ENCODE results near the gene QRFP. TPM values are rescaled to one million over a fixed set of nuclear protein-coding genes. Genes with fewer than 3 reads are reported as not detected.

The QRFP gene
- polyA plus RNA-seq, 1 donor from 2014 or later: not detected

GRCh38 chr9:130944510-130945058 lies 48.0 kb upstream of the QRFP start:
- Histone ChIP-seq H3K36me3 (ENCODE audit: insufficient read depth, low read length) (no peaks in the 10 kb centered on the region), H3K27ac (ENCODE audit: low read length) (no peak overlapping the region), H3K9ac (ENCODE audit: low read length) (no peak overlapping the region), H4K20me1 (ENCODE audit: insufficient read depth) (no peaks in the 10 kb centered on the region), H3K79me2 (replicated peaks; ENCODE audit: insufficient read depth, low read length) (no peaks in the 10 kb centered on the region), H3K9me3 (ENCODE audit: low read length) (no peaks in the 10 kb centered on the region), H3K27me3 (ENCODE audit: insufficient read depth, low read depth, low read length) (peaks cover 25% of the 10 kb centered on the region), H3K4me3 (ENCODE audit: low read length) (no peak overlapping the region), H3K9me2 (ENCODE audit: insufficient read depth, low read length) (no peaks in the 10 kb centered on the region), H3K4me2 (ENCODE audit: low read length) (no peak overlapping the region), H3F3A (ENCODE audit: insufficient read depth, low read length, poor library complexity, severe bottlenecking) (no peaks in the 10 kb centered on the region), H2AFZ (ENCODE audit: low read depth, low read length) (no peak overlapping the region)
- TF ChIP-seq EP300 (conservative IDR thresholded peaks at IDR 0.05; ENCODE audit: poor library complexity, severe bottlenecking) (no peak), RAD21 (conservative IDR thresholded peaks at IDR 0.05) (no peak), TAF1 (IDR thresholded peaks at IDR 0.05; ENCODE audit: low read depth) (no peak), CTCF (IDR thresholded peaks at IDR 0.05; ENCODE audit: poor library complexity, severe bottlenecking) (no peak), EZH2 (IDR thresholded peaks at IDR 0.05; ENCODE audit: borderline replicate concordance, insufficient read depth, low read length, poor library complexity, severe bottlenecking) (no peak), SMC3 (conservative IDR thresholded peaks at IDR 0.05; ENCODE audit: poor library complexity) (no peak), MXI1 (conservative IDR thresholded peaks at IDR 0.05; ENCODE audit: poor library complexity, severe bottlenecking) (no peak), POLR2AphosphoS5 (IDR thresholded peaks at IDR 0.05) (no peak)
- TF ChIP-seq, protein P1, sequence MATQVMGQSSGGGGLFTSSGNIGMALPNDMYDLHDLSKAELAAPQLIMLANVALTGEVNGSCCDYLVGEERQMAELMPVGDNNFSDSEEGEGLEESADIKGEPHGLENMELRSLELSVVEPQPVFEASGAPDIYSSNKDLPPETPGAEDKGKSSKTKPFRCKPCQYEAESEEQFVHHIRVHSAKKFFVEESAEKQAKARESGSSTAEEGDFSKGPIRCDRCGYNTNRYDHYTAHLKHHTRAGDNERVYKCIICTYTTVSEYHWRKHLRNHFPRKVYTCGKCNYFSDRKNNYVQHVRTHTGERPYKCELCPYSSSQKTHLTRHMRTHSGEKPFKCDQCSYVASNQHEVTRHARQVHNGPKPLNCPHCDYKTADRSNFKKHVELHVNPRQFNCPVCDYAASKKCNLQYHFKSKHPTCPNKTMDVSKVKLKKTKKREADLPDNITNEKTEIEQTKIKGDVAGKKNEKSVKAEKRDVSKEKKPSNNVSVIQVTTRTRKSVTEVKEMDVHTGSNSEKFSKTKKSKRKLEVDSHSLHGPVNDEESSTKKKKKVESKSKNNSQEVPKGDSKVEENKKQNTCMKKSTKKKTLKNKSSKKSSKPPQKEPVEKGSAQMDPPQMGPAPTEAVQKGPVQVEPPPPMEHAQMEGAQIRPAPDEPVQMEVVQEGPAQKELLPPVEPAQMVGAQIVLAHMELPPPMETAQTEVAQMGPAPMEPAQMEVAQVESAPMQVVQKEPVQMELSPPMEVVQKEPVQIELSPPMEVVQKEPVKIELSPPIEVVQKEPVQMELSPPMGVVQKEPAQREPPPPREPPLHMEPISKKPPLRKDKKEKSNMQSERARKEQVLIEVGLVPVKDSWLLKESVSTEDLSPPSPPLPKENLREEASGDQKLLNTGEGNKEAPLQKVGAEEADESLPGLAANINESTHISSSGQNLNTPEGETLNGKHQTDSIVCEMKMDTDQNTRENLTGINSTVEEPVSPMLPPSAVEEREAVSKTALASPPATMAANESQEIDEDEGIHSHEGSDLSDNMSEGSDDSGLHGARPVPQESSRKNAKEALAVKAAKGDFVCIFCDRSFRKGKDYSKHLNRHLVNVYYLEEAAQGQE (IDR thresholded peaks at IDR 0.05; ENCODE audit: borderline replicate concordance): no peak

GRCh38 chr9:130943777-130944176 lies 47.2 kb upstream of the QRFP start:
- H3K27me3 ChIP-seq (ENCODE audit: insufficient read depth, low read depth, low read length): peaks cover 33% of the 10 kb centered on the region
- no peak for TF ChIP-seq POLR2AphosphoS5 (IDR thresholded peaks at IDR 0.05)
- no peak for TF ChIP-seq MXI1 (conservative IDR thresholded peaks at IDR 0.05; ENCODE audit: poor library complexity, severe bottlenecking)
- TF ChIP-seq, protein P1 (IDR thresholded peaks at IDR 0.05; ENCODE audit: borderline replicate concordance): no peak
- TF ChIP-seq EZH2 (IDR thresholded peaks at IDR 0.05; ENCODE audit: borderline replicate concordance, insufficient read depth, low read length, poor library complexity, severe bottlenecking): no peak
- no peak for TF ChIP-seq SMC3 (conservative IDR thresholded peaks at IDR 0.05; ENCODE audit: poor library complexity)
- no peak for TF ChIP-seq TAF1 (IDR thresholded peaks at IDR 0.05; ENCODE audit: low read depth)
- no peak for TF ChIP-seq EP300 (conservative IDR thresholded peaks at IDR 0.05; ENCODE audit: poor library complexity, severe bottlenecking)
- no peak for TF ChIP-seq CTCF (IDR thresholded peaks at IDR 0.05; ENCODE audit: poor library complexity, severe bottlenecking)
- TF ChIP-seq RAD21 (conservative IDR thresholded peaks at IDR 0.05): no peak
- H3K27ac ChIP-seq (ENCODE audit: low read length): no peak overlapping the region
- no peaks in the 10 kb centered on the region for H4K20me1 ChIP-seq (ENCODE audit: insufficient read depth)
- no peak overlapping the region for H3K4me3 ChIP-seq (ENCODE audit: low read length)
- no peaks in the 10 kb centered on the region for H3F3A ChIP-seq (ENCODE audit: insufficient read depth, low read length, poor library complexity, severe bottlenecking)
- H3K9ac ChIP-seq (ENCODE audit: low read length): no peak overlapping the region
- no peak overlapping the region for H3K4me2 ChIP-seq (ENCODE audit: low read length)
- H3K9me2 ChIP-seq (ENCODE audit: insufficient read depth, low read length): no peaks in the 10 kb centered on the region
- H2AFZ ChIP-seq (ENCODE audit: low read depth, low read length): no peak overlapping the region
- H3K79me2 ChIP-seq (replicated peaks; ENCODE audit: insufficient read depth, low read length): no peaks in the 10 kb centered on the region
- no peaks in the 10 kb centered on the region for H3K36me3 ChIP-seq (ENCODE audit: insufficient read depth, low read length)
- H3K9me3 ChIP-seq (ENCODE audit: low read length): no peaks in the 10 kb centered on the region

Measured in neural cell (in vitro differentiated cells).